ENCODE results near the gene GMPPA.

GRCh38 chr2:219540784-219541504 lies 42.3 kb downstream of the GMPPA start:
- TF ChIP-seq POLR2A (IDR thresholded peaks at IDR 0.05; ENCODE audit: low read depth, low read length), result no peak
- TF ChIP-seq TAF1 (IDR thresholded peaks at IDR 0.05; ENCODE audit: borderline replicate concordance, low read depth, low read length), result no peak
